ENCODE results near the gene TCF12. TPM values are rescaled to one million over a fixed set of nuclear protein-coding genes. Genes with fewer than 3 reads are reported as not detected.

Gene TCF12
- total RNA-seq, 1 donor from 2014 or later, result 164 TPM

- Mint-ChIP-seq H3K27me3 (ENCODE audit: unreplicated experiment) (no peaks in the 10 kb centered on the region), H3K27ac (ENCODE audit: unreplicated experiment) (no peak overlapping the region), H3K4me1 (ENCODE audit: unreplicated experiment) (peaks cover 25% of the 10 kb centered on the region), H3K36me3 (ENCODE audit: unreplicated experiment) (no peaks in the 10 kb centered on the region), H3K4me3 (ENCODE audit: unreplicated experiment) (no peak overlapping the region), H3K9me3 (ENCODE audit: unreplicated experiment) (no peaks in the 10 kb centered on the region)
- no peak for DNase-seq (ENCODE audit: extremely low spot score, unreplicated experiment)
- TF ChIP-seq CTCF (IDR thresholded peaks at IDR 0.05), result no peak
Measured at GRCh38 chr15:57328897-57329296, 410.5 kb downstream of the TCF12 start.

- no peak for TF ChIP-seq CTCF (IDR thresholded peaks at IDR 0.05)
- Mint-ChIP-seq H3K9me3 (ENCODE audit: unreplicated experiment) (no peaks in the 10 kb centered on the region), H3K4me3 (ENCODE audit: unreplicated experiment) (no peak overlapping the region), H3K4me1 (ENCODE audit: unreplicated experiment) (peaks cover 30% of the 10 kb centered on the region), H3K27me3 (ENCODE audit: unreplicated experiment) (no peaks in the 10 kb centered on the region), H3K36me3 (ENCODE audit: unreplicated experiment) (no peaks in the 10 kb centered on the region), H3K27ac (ENCODE audit: unreplicated experiment) (no peak overlapping the region)
- no peak for DNase-seq (ENCODE audit: extremely low spot score, unreplicated experiment)
Measured at GRCh38 chr15:57329582-57330367, 411.3 kb downstream of the TCF12 start.

- Mint-ChIP-seq H3K4me1 (ENCODE audit: unreplicated experiment) (peaks cover 36% of the 10 kb centered on the region), H3K4me3 (ENCODE audit: unreplicated experiment) (no peak overlapping the region), H3K9me3 (ENCODE audit: unreplicated experiment) (no peaks in the 10 kb centered on the region), H3K36me3 (ENCODE audit: unreplicated experiment) (no peaks in the 10 kb centered on the region), H3K27me3 (ENCODE audit: unreplicated experiment) (no peaks in the 10 kb centered on the region), H3K27ac (ENCODE audit: unreplicated experiment) (no peak overlapping the region)
- TF ChIP-seq CTCF (IDR thresholded peaks at IDR 0.05), result no peak
- DNase-seq (ENCODE audit: extremely low spot score, unreplicated experiment), result no peak
Measured at GRCh38 chr15:57330619-57331340, 412.3 kb downstream of the TCF12 start.

GRCh38 chr15:57332326-57332725 lies 413.9 kb downstream of the TCF12 start:
- TF ChIP-seq CTCF (IDR thresholded peaks at IDR 0.05), result no peak
- Mint-ChIP-seq H3K4me1 (ENCODE audit: unreplicated experiment) (peaks cover 40% of the 10 kb centered on the region), H3K27me3 (ENCODE audit: unreplicated experiment) (no peaks in the 10 kb centered on the region), H3K4me3 (ENCODE audit: unreplicated experiment) (no peak overlapping the region), H3K27ac (ENCODE audit: unreplicated experiment) (no peak overlapping the region), H3K9me3 (ENCODE audit: unreplicated experiment) (no peaks in the 10 kb centered on the region), H3K36me3 (ENCODE audit: unreplicated experiment) (no peaks in the 10 kb centered on the region)
- DNase-seq (ENCODE audit: extremely low spot score, unreplicated experiment), result no peak

- H3K4me3 Mint-ChIP-seq (ENCODE audit: unreplicated experiment), result no peak overlapping the region
- H3K4me1 Mint-ChIP-seq (ENCODE audit: unreplicated experiment), result peaks cover 40% of the 10 kb centered on the region
- no peak overlapping the region for H3K27ac Mint-ChIP-seq (ENCODE audit: unreplicated experiment)
- H3K36me3 Mint-ChIP-seq (ENCODE audit: unreplicated experiment), result no peaks in the 10 kb centered on the region
- no peak for TF ChIP-seq CTCF (IDR thresholded peaks at IDR 0.05)
- no peak for DNase-seq (ENCODE audit: extremely low spot score, unreplicated experiment)
- H3K9me3 Mint-ChIP-seq (ENCODE audit: unreplicated experiment), result no peaks in the 10 kb centered on the region
- H3K27me3 Mint-ChIP-seq (ENCODE audit: unreplicated experiment), result no peaks in the 10 kb centered on the region
Measured at GRCh38 chr15:57333487-57333886, 415.0 kb downstream of the TCF12 start.

Measured in osteocyte (in vitro differentiated cells).